Neural progenitor cell (in vitro differentiated cells): Measurements from ENCODE around the gene PRICKLE2.

Source experiments
- CTCF ChIP-seq: fragments of 200-600 bp; sonication (generic); IDR thresholded peaks from 2 replicates; pipeline ENCODE4 v1.5.1; 2017; ENCODE audit warnings: antibody characterized with exemption, mild to moderate bottlenecking
- EZH2 ChIP-seq: fragments of 200-600 bp; sonication (generic); IDR thresholded peaks from 2 replicates; pipeline ENCODE4 v1.6.1; 2017; ENCODE audit warnings: antibody characterized with exemption, mild to moderate bottlenecking, moderate library complexity
- EZH2phosphoT487 ChIP-seq: fragments of 200-600 bp; sonication (generic); IDR thresholded peaks from 2 replicates; pipeline ENCODE4 v1.6.1; 2017; ENCODE audit warnings: antibody characterized with exemption

- TF ChIP-seq CTCF (no peak), EZH2 (no peak), EZH2phosphoT487 (no peak)
These were observed 15.2 kb downstream of the PRICKLE2 start for GRCh38 chr3:64209866-64210621.
